ENCODE results near the gene PPDPF. TPM values are rescaled to one million over a fixed set of nuclear protein-coding genes. Genes with fewer than 3 reads are reported as not detected.

The PPDPF gene
- total and polyA plus RNA-seq, 8 donors, result 155 to 662 (median 277) TPM

DNA sequence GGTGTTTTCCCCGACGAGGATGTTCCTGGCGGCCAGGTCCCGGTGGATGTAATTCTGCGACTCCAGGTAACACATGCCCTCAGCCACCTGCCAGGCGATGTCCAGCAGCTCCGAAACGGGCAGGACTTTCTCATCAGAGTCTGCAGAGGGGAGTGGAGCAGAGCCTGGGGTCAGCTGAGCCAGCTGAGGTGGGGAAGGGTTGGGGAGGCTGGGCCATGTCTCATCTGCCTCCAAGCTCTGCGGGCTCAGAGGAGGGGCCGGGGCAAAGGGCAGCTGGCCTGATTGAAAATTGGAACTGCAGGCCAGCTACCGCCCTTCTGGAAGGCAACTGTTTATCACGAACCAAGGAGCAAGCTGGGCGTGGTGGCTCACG lies 10.2 kb downstream of the PPDPF start:
- TF ChIP-seq, protein P1, sequence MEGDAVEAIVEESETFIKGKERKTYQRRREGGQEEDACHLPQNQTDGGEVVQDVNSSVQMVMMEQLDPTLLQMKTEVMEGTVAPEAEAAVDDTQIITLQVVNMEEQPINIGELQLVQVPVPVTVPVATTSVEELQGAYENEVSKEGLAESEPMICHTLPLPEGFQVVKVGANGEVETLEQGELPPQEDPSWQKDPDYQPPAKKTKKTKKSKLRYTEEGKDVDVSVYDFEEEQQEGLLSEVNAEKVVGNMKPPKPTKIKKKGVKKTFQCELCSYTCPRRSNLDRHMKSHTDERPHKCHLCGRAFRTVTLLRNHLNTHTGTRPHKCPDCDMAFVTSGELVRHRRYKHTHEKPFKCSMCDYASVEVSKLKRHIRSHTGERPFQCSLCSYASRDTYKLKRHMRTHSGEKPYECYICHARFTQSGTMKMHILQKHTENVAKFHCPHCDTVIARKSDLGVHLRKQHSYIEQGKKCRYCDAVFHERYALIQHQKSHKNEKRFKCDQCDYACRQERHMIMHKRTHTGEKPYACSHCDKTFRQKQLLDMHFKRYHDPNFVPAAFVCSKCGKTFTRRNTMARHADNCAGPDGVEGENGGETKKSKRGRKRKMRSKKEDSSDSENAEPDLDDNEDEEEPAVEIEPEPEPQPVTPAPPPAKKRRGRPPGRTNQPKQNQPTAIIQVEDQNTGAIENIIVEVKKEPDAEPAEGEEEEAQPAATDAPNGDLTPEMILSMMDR (IDR thresholded peaks at IDR 0.05), result no peak
- Histone ChIP-seq H3K4me1 (peaks cover 0 to 9% of the 10 kb centered on the region in 2 donors), H3K27me3 (peaks cover 0 to 43% of the 10 kb centered on the region in 2 donors), H3K27ac (no peak overlapping the region), H3K36me3 (no peaks in the 10 kb centered on the region), H3K9me3 (no peaks in the 10 kb centered on the region), H3K4me3 (no peak overlapping the region)
- intact Hi-C loops (cut with DNase I), result no loop called here
- DNase-seq (no peak), ATAC-seq (no peak)

DNA sequence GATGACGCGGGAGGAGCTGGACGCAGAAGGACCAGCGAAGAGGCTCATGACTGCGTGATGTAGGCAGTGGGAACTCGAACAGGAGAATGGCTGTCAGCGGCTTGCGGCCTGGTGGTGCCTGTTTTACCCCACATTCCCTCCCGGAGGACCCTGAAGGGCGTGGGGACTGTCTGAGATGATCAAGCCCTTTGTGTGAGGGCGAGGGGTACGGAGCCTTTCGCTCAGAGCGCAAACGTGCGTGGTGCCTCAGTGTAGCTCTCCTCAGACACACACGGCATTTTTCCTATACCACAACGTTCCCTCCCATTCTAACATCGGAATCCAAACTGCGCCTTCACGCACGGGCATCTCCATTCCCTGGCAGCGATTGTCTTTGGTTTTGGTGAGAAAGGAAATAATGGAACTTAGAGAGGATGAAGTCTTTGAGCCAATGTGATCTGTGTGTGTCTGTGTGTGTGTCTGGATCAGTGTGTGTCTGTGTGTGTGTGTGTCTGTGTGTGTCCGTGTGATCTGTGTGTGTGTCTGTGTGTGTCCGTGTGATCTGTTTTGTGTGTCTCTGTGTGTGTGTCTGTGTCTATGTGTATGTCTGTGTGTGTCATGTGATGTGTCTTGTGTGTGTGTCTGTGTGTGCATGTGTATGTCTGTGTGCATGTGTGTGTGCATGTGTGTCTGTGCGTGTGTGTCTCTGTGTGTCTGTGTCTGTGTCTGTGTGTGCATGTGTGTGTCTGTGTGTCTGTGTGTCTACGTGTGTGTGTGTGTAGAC lies 11.3 kb downstream of the PPDPF start:
- ATAC-seq (no peak), DNase-seq (peak in 1 of 4 donors; percentile 54)
- H3K36me3 ChIP-seq, result no peaks in the 10 kb centered on the region
- H3K9me3 ChIP-seq, result no peaks in the 10 kb centered on the region
- peaks cover 0 to 51% of the 10 kb centered on the region in 2 donors for H3K27me3 ChIP-seq
- H3K4me3 ChIP-seq, result no peak overlapping the region
- intact Hi-C loops (cut with DNase I), result no loop called here
- no peak overlapping the region for H3K27ac ChIP-seq
- TF ChIP-seq, protein P1 (IDR thresholded peaks at IDR 0.05), result no peak
- H3K4me1 ChIP-seq, result peaks cover 7 to 14% of the 10 kb centered on the region in 2 donors

DNA sequence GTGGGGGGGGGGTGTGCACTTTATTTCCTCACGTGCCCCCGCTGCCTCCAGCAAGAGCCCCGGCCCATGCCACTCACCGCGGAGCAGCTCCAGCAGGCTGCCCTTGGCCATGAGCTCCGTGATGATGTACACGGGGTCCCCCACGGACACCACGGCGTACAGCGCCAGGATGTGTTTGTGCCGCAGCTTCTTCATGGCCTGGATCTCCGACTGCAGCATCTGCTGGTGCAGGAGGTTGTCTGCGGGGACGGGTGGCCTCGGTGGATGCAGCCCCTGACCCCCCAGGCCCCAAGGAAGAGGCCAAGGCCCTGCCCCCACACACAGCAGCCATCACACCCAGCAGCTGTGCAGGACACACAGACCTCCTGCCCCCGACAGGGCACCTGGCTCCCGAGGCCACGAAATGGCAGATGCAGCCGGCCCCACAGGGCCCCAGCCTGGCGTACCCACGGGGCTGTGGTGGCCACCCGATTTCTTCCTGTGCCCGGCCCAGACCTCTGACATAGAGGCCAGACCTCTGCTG lies 11.9 kb downstream of the PPDPF start:
- intact Hi-C loops (cut with DNase I), result no loop called here
- DNase-seq (peak in 1 of 4 donors; percentile 74), ATAC-seq (no peak)
- Histone ChIP-seq H3K9me3 (no peaks in the 10 kb centered on the region), H3K36me3 (no peaks in the 10 kb centered on the region), H3K4me3 (no peak overlapping the region), H3K27me3 (peaks cover 0 to 54% of the 10 kb centered on the region in 2 donors), H3K4me1 (peaks cover 9 to 21% of the 10 kb centered on the region in 2 donors), H3K27ac (no peak overlapping the region)
- TF ChIP-seq, protein P1 (IDR thresholded peaks at IDR 0.05), result no peak

DNA sequence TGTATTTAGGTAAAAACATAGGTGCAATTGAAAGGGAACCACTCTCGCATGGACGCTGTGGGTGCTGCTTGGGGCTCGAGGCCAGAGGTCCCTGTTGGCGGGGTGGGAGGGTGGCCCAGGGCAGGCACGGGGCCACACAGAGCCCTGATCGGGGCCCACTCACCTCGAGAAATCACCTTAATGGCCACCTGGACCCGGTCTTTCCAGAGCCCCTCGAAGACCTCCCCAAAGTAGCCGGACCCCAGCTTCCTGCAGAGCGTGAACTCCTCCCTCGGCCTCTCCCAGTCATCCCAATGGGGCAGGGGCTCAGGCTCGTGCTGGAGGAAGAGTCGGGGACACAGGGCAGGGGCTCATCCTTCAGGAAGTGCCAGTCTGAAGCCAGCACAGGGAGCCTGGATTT lies 12.8 kb downstream of the PPDPF start:
- ATAC-seq, result no peak
- Histone ChIP-seq H3K4me3 (no peak overlapping the region), H3K27ac (no peak overlapping the region), H3K36me3 (no peaks in the 10 kb centered on the region), H3K27me3 (peaks cover 0 to 54% of the 10 kb centered on the region in 2 donors), H3K4me1 (peaks cover 12 to 29% of the 10 kb centered on the region in 2 donors), H3K9me3 (no peaks in the 10 kb centered on the region)
- DNase-seq, result peak in 1 of 4 donors; percentile 37
- TF ChIP-seq, protein P1 (IDR thresholded peaks at IDR 0.05), result no peak
- intact Hi-C loops (cut with DNase I), result no loop called here

DNA sequence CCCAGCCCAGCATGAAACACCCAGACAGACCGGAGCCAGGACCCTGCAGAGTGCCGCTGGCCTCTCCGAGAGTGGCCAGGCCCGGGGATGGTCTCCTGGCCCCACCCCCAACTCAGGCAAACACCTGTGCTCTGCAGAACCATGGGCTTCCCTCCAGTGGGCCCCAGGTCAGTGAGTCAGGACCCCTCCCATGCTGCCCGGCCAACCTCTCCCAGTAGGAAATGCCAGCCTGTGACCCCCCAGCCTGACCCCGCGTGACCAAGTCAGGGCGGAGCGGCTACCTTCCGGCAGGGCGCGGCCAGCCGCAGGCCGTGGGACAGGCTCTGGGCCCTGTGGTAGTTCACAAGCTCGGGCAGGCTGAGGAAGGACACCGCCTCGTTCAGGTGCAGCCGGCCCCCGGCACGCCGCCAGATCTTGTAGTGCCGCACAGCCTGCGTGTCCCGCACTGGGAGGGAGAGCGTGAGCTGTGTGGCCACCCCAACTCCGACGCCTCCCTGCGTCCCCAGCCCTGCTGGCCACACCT lies 13.4 kb downstream of the PPDPF start:
- Histone ChIP-seq H3K9me3 (no peaks in the 10 kb centered on the region), H3K4me3 (no peak overlapping the region), H3K27ac (no peak overlapping the region), H3K36me3 (no peaks in the 10 kb centered on the region), H3K27me3 (peaks cover 0 to 54% of the 10 kb centered on the region in 2 donors), H3K4me1 (peaks cover 13 to 34% of the 10 kb centered on the region in 2 donors)
- peak; percentile 0 for ATAC-seq
- DNase-seq, result peak in 1 of 4 donors; percentile 89
- intact Hi-C loops (cut with DNase I), result no loop called here
- TF ChIP-seq, protein P1 (IDR thresholded peaks at IDR 0.05), result no peak
